Measurements from ENCODE around the gene ARHGAP21. TPM values are rescaled to one million over a fixed set of nuclear protein-coding genes. Genes with fewer than 3 reads are reported as not detected.

Gene ARHGAP21
- total and polyA plus RNA-seq, 12 donors = 23.0 to 52.3 (median 39.9) TPM

- TF ChIP-seq CTCF (IDR thresholded peaks at IDR 0.05) = no peak
- intact Hi-C loops (cut with DNase I) = no loop called here
- ATAC-seq = peak in 2 of 8 donors; percentile 33 to 52
- H3K27ac ChIP-seq = peak overlapping the region in 3 of 10 donors; percentile 3 to 37 (median 34)
- no peak for DNase-seq
- H3K4me3 ChIP-seq = no peak overlapping the region
- peaks cover 0 to 50% (median 30%) of the 10 kb centered on the region in 9 donors for H3K4me1 ChIP-seq
- peaks cover 0 to 13% (median 0%) of the 10 kb centered on the region in 11 donors for H3K9me3 ChIP-seq
- WGBS, 2 donors = 60 to 66% methylated on average over 3 of the region's 3 CpGs
- H3K36me3 ChIP-seq = no peaks in the 10 kb centered on the region
- H3K27me3 ChIP-seq = no peaks in the 10 kb centered on the region
These were observed 42.8 kb downstream of the ARHGAP21 start for GRCh38 chr10:24680647-24681524.

- WGBS, 2 donors = 99% methylated on average over 2 of the region's 2 CpGs
- Histone ChIP-seq H3K27ac (no peak overlapping the region), H3K4me1 (peaks cover 0 to 46% (median 32%) of the 10 kb centered on the region in 9 donors), H3K9me3 (peaks cover 0 to 13% (median 0%) of the 10 kb centered on the region in 11 donors), H3K36me3 (no peaks in the 10 kb centered on the region), H3K27me3 (no peaks in the 10 kb centered on the region), H3K4me3 (no peak overlapping the region)
- DNase-seq (no peak), ATAC-seq (no peak)
- no peak for TF ChIP-seq CTCF (IDR thresholded peaks at IDR 0.05)
- intact Hi-C loops (cut with DNase I) = no loop called here
These were observed 44.9 kb downstream of the ARHGAP21 start for GRCh38 chr10:24678757-24679156.

GRCh38 chr10:24674892-24675632 is 48.6 kb downstream of the ARHGAP21 start:
- TF ChIP-seq CTCF (IDR thresholded peaks at IDR 0.05) = no peak
- ATAC-seq = no peak
- 96 to 98% methylated on average over 5 of the region's 5 CpGs for WGBS, 2 donors

GRCh38 chr10:24670964-24671670 is 52.6 kb downstream of the ARHGAP21 start:
- WGBS, 2 donors = 79 to 94% methylated on average over 3 of the region's 3 CpGs
- H3K27me3 ChIP-seq = no peaks in the 10 kb centered on the region
- no peak for ATAC-seq
- H3K9me3 ChIP-seq = no peaks in the 10 kb centered on the region
- H3K4me1 ChIP-seq = peaks cover 0 to 35% (median 15%) of the 10 kb centered on the region in 9 donors
- no peak for DNase-seq
- H3K27ac ChIP-seq = no peak overlapping the region
- no peak for TF ChIP-seq CTCF (IDR thresholded peaks at IDR 0.05)
- H3K36me3 ChIP-seq = peaks cover 0 to 33% (median 0%) of the 10 kb centered on the region in 9 donors
- no peak overlapping the region for H3K4me3 ChIP-seq
- intact Hi-C loops (cut with DNase I) = loop anchor here in 2 of 10 donors (5.0 kb wide), 2 partner anchors 36 to 46 kb away; no protein-coding TSS in a partner anchor

More at GRCh38 chr10:24674892-24675632, 48.6 kb downstream of the ARHGAP21 start:
- Histone ChIP-seq H3K27ac (no peak overlapping the region), H3K4me1 (peaks cover 0 to 32% (median 10%) of the 10 kb centered on the region in 9 donors), H3K36me3 (no peaks in the 10 kb centered on the region), H3K4me3 (no peak overlapping the region), H3K9me3 (peaks cover 0 to 13% (median 0%) of the 10 kb centered on the region in 11 donors), H3K27me3 (no peaks in the 10 kb centered on the region)
- intact Hi-C loops (cut with DNase I) = loop anchor here in 2 of 10 donors (5.0 kb wide), 2 partner anchors 32 to 42 kb away; no protein-coding TSS in a partner anchor
- DNase-seq = no peak
